ENCODE results near the gene MT4. TPM values are rescaled to one million over a fixed set of nuclear protein-coding genes. Genes with fewer than 3 reads are reported as not detected.
A peak's percentile ranks its signal among the peaks of the same experiment; 100 is the strongest.

Gene MT4
- total RNA-seq, 2 donors from 2014 or later = not detected

DNA sequence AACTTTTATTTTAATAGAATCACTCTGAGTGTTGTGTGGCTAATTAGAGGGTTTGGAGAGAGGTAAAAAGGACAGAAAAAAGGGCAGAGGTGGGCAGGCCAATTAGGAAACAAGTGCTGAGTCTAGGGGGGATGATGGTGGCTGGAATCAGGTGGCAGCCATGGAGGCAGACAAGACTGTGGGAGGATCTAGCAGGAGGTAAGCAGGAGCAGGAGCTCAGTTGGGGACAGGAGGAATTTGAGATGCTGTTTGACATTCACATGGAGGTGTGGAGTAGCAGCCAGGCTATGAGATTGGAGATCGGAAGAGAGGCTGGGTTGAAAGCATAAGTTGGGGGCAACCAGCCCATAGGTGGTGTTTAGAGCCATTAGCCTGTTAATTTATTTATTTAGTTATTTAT is 3.7 kb upstream of the MT4 start:
- Histone ChIP-seq H3K27me3 (no peaks in the 10 kb centered on the region), H3K4me3 (no peak overlapping the region), H3K27ac (no peak overlapping the region), H3K9me3 (no peaks in the 10 kb centered on the region), H3K36me3 (replicated peaks in 1 of 2; ENCODE audit: insufficient read depth in 1 of 2, low read depth in 2 of 2) (no peaks in the 10 kb centered on the region), H3K4me1 (no peaks in the 10 kb centered on the region)
- DNase-seq (no peak), ATAC-seq (no peak)
- TF ChIP-seq, protein P1, sequence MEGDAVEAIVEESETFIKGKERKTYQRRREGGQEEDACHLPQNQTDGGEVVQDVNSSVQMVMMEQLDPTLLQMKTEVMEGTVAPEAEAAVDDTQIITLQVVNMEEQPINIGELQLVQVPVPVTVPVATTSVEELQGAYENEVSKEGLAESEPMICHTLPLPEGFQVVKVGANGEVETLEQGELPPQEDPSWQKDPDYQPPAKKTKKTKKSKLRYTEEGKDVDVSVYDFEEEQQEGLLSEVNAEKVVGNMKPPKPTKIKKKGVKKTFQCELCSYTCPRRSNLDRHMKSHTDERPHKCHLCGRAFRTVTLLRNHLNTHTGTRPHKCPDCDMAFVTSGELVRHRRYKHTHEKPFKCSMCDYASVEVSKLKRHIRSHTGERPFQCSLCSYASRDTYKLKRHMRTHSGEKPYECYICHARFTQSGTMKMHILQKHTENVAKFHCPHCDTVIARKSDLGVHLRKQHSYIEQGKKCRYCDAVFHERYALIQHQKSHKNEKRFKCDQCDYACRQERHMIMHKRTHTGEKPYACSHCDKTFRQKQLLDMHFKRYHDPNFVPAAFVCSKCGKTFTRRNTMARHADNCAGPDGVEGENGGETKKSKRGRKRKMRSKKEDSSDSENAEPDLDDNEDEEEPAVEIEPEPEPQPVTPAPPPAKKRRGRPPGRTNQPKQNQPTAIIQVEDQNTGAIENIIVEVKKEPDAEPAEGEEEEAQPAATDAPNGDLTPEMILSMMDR (IDR thresholded peaks at IDR 0.05) = no peak
- TF ChIP-seq POLR2A (IDR thresholded peaks at IDR 0.05) = no peak
- WGBS, 2 donors = 50 to 95% methylated on average over 1 of the region's 1 CpG
- intact Hi-C loops (cut with DNase I) = no loop called here

DNA sequence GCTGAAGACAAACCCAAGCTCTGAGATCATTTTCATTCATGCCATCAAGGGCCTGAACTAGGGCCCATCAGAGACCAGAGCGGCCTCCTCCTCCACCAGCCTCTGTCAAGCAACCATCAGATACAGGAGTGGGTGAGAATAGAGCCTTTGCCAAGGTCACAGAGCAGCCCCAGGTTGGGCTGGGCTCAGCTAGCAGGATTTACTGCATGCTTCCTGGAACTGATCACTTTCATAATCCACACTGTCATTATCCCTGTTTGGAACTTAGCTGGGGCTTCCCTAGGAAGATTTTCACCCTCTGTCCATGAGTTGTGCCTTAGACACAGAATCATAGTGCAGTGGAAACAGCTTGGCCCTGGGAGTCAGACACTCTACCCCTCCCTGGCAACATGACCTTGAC is 5.1 kb downstream of the MT4 start:
- no peaks in the 10 kb centered on the region for H3K4me1 ChIP-seq
- DNase-seq (no peak), ATAC-seq (no peak)
- H3K27me3 ChIP-seq = no peaks in the 10 kb centered on the region
- intact Hi-C loops (cut with DNase I) = no loop called here
- H3K9me3 ChIP-seq = no peaks in the 10 kb centered on the region
- TF ChIP-seq POLR2A (IDR thresholded peaks at IDR 0.05) = no peak
- TF ChIP-seq, protein P1 (IDR thresholded peaks at IDR 0.05) = no peak
- H3K27ac ChIP-seq = no peak overlapping the region
- H3K4me3 ChIP-seq = no peak overlapping the region
- WGBS, 2 donors = 100% methylated on average over 1 of the region's 1 CpG
- no peaks in the 10 kb centered on the region for H3K36me3 ChIP-seq (replicated peaks in 1 of 2; ENCODE audit: insufficient read depth in 1 of 2, low read depth in 2 of 2)

DNA sequence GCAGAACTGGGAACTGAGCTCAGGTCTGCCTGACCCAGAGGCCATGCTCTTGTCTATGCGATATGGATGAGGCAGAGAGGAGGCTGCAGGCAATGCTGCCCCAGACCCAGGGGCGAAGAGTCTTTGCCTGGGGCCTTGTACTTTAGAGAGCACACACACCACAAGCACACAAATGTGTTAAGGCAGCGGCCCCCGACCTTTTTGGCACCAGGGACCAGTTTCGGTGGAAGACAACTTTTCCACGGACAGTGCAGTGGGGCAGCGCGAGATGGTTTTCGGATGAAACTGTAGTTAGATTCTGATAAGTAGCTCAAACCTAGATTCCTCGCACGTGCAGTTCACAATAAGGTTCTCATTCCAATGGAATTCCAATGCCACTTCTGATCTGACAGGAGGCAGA is 6.7 kb downstream of the MT4 start:
- no peak for TF ChIP-seq POLR2A (IDR thresholded peaks at IDR 0.05)
- TF ChIP-seq, protein P1 (IDR thresholded peaks at IDR 0.05) = no peak
- no peak for ATAC-seq
- no peak overlapping the region for H3K27ac ChIP-seq
- H3K36me3 ChIP-seq (replicated peaks in 1 of 2; ENCODE audit: insufficient read depth in 1 of 2, low read depth in 2 of 2) = no peaks in the 10 kb centered on the region
- no peak overlapping the region for H3K4me3 ChIP-seq
- no peak for DNase-seq
- intact Hi-C loops (cut with DNase I) = no loop called here
- no peaks in the 10 kb centered on the region for H3K27me3 ChIP-seq
- WGBS, 2 donors = 85 to 88% methylated on average over 6 to 11 of the region's 11 CpGs
- H3K4me1 ChIP-seq = no peaks in the 10 kb centered on the region
- H3K9me3 ChIP-seq = no peaks in the 10 kb centered on the region

DNA sequence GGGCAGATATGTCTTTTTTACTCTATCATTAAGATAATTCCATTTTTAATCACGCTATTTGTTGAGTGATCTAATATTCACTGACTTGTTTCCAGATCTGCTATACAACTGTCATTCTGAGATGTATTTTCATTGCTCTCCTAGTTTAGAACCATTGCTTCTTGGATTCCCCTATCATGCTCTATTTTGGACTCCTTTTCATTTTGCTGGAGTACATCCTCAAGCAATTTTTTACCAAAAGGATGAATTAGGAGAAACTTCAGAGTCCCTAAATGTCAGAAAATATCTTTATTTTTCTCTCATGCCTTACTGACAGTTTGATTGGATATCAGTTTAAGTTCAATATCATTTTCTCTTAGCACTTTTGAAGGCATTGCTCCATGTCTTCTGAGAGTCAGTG is 9.8 kb downstream of the MT4 start:
- H3K9me3 ChIP-seq = no peaks in the 10 kb centered on the region
- intact Hi-C loops (cut with DNase I) = no loop called here
- no peak for DNase-seq
- H3K27ac ChIP-seq = no peak overlapping the region
- TF ChIP-seq, protein P1 (IDR thresholded peaks at IDR 0.05) = no peak
- no peak for TF ChIP-seq POLR2A (IDR thresholded peaks at IDR 0.05)
- no peak for ATAC-seq
- H3K36me3 ChIP-seq (replicated peaks in 1 of 2; ENCODE audit: insufficient read depth in 1 of 2, low read depth in 2 of 2) = no peaks in the 10 kb centered on the region
- 65 to 82% methylated on average over 1 of the region's 1 CpG for WGBS, 2 donors
- H3K27me3 ChIP-seq = no peaks in the 10 kb centered on the region
- H3K4me3 ChIP-seq = no peak overlapping the region
- no peaks in the 10 kb centered on the region for H3K4me1 ChIP-seq

DNA sequence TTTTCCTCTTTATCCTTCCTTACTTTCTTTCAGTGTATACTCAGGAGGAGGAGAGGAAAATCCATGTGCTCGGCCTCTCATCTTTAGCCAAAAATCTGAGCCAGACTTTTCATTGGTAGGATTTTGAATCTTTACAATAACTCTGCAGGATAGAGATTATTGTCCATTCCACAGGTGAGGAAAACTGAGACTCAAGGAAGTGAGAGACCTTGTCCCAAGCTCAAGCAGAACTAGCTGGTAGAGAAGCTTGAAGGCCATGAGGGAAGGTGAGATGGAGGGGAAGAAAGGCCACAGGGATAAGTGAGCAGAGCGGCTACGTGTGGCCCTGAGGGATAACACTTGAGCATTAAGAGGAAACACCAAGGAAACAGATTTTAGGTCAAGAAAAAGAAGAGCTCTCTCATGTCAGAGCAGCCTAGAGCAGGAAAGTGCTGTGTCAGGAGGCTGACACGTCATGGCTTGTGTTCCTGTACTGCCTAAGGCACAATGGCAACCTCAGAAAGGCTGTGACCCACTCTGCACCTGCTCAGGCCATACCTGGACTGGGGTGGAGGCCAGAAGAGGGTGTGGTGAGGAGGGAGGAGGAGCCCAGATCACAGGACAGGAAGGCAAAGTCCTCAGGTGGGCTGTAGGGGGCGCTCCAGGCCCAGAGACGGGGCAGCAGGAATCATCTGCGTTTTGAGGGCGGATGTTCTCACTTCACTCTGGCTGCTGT is 11.9 kb downstream of the MT4 start:
- ATAC-seq = peak; percentile 100
- H3K4me3 ChIP-seq = no peak overlapping the region
- no peaks in the 10 kb centered on the region for H3K27me3 ChIP-seq
- no peak overlapping the region for H3K27ac ChIP-seq
- H3K36me3 ChIP-seq (replicated peaks in 1 of 2; ENCODE audit: insufficient read depth in 1 of 2, low read depth in 2 of 2) = no peaks in the 10 kb centered on the region
- peak; percentile 87 to 90 (median 89) for DNase-seq
- TF ChIP-seq POLR2A (IDR thresholded peaks at IDR 0.05) = no peak
- TF ChIP-seq, protein P1 (IDR thresholded peaks at IDR 0.05) = peak; percentile 69 to 95 (median 94)
- 30 to 54% methylated on average over 4 to 8 of the region's 8 CpGs for WGBS, 2 donors
- no peaks in the 10 kb centered on the region for H3K4me1 ChIP-seq
- intact Hi-C loops (cut with DNase I) = no loop called here
- no peaks in the 10 kb centered on the region for H3K9me3 ChIP-seq

Measured in body of pancreas (tissue), 4 donors.